ENCODE measurements around the gene THAP7. TPM values are rescaled to one million over a fixed set of nuclear protein-coding genes. Genes with fewer than 3 reads are reported as not detected.

THAP7 gene
- total and polyA plus RNA-seq, 2 of the 4 experiments (the other 2 are of a cell fraction): 14.2 to 19.8 TPM

DNA sequence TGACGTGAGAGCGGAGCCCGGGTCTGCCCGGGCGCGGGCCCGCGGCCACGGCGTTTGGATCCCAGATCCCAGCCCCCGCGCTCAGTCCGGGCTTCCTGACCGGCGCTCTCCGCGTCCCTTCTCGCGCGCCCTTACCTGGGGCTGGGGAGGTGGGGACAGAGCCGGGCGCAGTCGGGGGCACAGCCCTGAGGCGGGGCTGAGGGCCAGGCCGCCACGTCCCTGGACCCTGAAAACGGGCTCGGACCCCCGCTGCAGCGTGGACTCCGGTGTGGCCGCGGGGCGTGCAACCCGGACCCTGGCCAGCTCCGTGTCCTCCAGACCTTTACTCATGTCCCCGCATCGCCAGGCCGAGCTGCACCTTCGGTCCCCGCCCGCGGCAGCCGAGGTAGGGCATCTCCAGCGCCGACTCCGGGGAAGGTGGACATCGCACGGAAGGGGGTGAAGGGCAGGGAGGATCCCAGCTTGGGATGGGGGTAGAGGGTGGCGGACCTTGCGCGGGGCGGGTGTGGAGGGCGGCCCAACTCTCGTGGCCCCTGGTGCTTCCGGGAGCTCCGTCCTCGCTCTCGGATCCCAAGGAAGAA, 44.7 kb downstream of the THAP7 start (continued):
- no peak for TF ChIP-seq MAZ (IDR thresholded peaks at IDR 0.05; ENCODE audit: borderline replicate concordance, low read depth, low read length)

GRCh38 chr22:20956258-20957101, 45.4 kb downstream of the THAP7 start:
- Histone ChIP-seq H4K91ac (ENCODE audit: insufficient read depth, low read depth, low read length) (no peak overlapping the region; the same call in 1 of the 2 replicates), H2BK5ac (ENCODE audit: low read depth, low read length, poor library complexity, severe bottlenecking) (no peak overlapping the region), H3K4me2 (ENCODE audit: low read depth, low read length) (peak overlapping the region; percentile 24), H3K56ac (ENCODE audit: extremely low read depth, insufficient read depth, low read length) (no peak overlapping the region), H4K8ac (ENCODE audit: low read depth in 2 of 2, low read length in 2 of 2) (peak overlapping the region in 1 of 2 experiments; percentile 24; a peak in 2 of 4 replicates), H3K9me3 (ENCODE audit: control insufficient read depth, insufficient read depth, low read length) (no peaks in the 10 kb centered on the region), H3K27me3 (ENCODE audit: control insufficient read depth, insufficient read depth, low read length) (no peaks in the 10 kb centered on the region), H4K20me1 (ENCODE audit: insufficient read depth, low read length) (peaks cover 31% of the 10 kb centered on the region; the same call in 1 of the 2 replicates), H2AK9ac (replicated peaks; ENCODE audit: low read depth, low read length, poor library complexity) (peak overlapping the region; percentile 79), H3K4me1 (ENCODE audit: control insufficient read depth, insufficient read depth, low read length) (peaks cover 6% of the 10 kb centered on the region; the same call in 1 of the 2 replicates), H3K79me1 (ENCODE audit: low read depth in 1 of 2, low read length in 2 of 2) (peaks cover 12 to 47% of the 10 kb centered on the region in 2 experiments), H2BK120ac (ENCODE audit: low read depth, low read length) (no peak overlapping the region), H3K27ac (ENCODE audit: insufficient read depth, low read length) (no peak overlapping the region), H3K23ac (ENCODE audit: low read depth, low read length) (peak overlapping the region; percentile 12; the same call in 1 of the 2 replicates), H3K9ac (ENCODE audit: low read depth, low read length) (no peak overlapping the region), H2BK15ac (ENCODE audit: low read depth, low read length) (no peak overlapping the region), H3K36me3 (ENCODE audit: control insufficient read depth, insufficient read depth, low read length) (peaks cover 23% of the 10 kb centered on the region), H3K4ac (ENCODE audit: low read depth, low read length) (no peak overlapping the region), H4K5ac (ENCODE audit: low read depth, low read length) (no peak overlapping the region; the same call in 1 of the 2 replicates), H2AK5ac (ENCODE audit: low read depth, low read length) (peak overlapping the region; percentile 27; the same call in 1 of the 2 replicates), H3K9me1 (ENCODE audit: insufficient read depth, low read length) (peaks cover 11% of the 10 kb centered on the region), H3K14ac (replicated peaks; ENCODE audit: low read depth, low read length) (no peak overlapping the region), H2AFZ (replicated peaks; ENCODE audit: low read length, poor library complexity) (peak overlapping the region; percentile 78), H3K4me3 (ENCODE audit: insufficient read depth, low read depth, low read length) (peak overlapping the region; percentile 51), H2BK20ac (ENCODE audit: low read depth, low read length) (no peak overlapping the region), H3K18ac (ENCODE audit: low read depth, low read length) (no peak overlapping the region)
- intact Hi-C loops (cut with micrococcal nuclease): loop anchor here (10.0 kb wide), 2 partner anchors 72 to 152 kb away; no protein-coding TSS in a partner anchor
- 28% methylated on average over 8 of the region's 27 CpGs; no CpG with 5 or more reads in 1 of the 2 experiments for WGBS, 2 experiments (ENCODE audit: extremely low coverage in 2 of 2, insufficient read length in 1 of 2)
- BruUV-seq (replicated peaks): no TSS peak
- ATAC-seq (ENCODE audit: low read depth): peak; percentile 7
- POLR2A ChIA-PET (ENCODE audit: unreplicated experiment): no interaction called here
- CTCF ChIA-PET: interaction anchor here (0.5 kb wide), 1 partner anchor 93 kb away, joined by 5 read pairs; no protein-coding TSS in a partner anchor
- TF ChIP-seq, protein P1, sequence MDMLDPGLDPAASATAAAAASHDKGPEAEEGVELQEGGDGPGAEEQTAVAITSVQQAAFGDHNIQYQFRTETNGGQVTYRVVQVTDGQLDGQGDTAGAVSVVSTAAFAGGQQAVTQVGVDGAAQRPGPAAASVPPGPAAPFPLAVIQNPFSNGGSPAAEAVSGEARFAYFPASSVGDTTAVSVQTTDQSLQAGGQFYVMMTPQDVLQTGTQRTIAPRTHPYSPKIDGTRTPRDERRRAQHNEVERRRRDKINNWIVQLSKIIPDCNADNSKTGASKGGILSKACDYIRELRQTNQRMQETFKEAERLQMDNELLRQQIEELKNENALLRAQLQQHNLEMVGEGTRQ (IDR thresholded peaks at IDR 0.05; ENCODE audit: low read depth, low read length): no peak
- TF ChIP-seq CHD1 (IDR thresholded peaks at IDR 0.05; ENCODE audit: low read depth, low read length): no peak
- TF ChIP-seq BHLHE40 (IDR thresholded peaks at IDR 0.05; ENCODE audit: low read depth, low read length): no peak
- TF ChIP-seq, protein P2, sequence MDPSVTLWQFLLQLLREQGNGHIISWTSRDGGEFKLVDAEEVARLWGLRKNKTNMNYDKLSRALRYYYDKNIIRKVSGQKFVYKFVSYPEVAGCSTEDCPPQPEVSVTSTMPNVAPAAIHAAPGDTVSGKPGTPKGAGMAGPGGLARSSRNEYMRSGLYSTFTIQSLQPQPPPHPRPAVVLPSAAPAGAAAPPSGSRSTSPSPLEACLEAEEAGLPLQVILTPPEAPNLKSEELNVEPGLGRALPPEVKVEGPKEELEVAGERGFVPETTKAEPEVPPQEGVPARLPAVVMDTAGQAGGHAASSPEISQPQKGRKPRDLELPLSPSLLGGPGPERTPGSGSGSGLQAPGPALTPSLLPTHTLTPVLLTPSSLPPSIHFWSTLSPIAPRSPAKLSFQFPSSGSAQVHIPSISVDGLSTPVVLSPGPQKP (IDR thresholded peaks at IDR 0.05; ENCODE audit: borderline replicate concordance, low read depth, low read length): no peak
- TF ChIP-seq RCOR1 (IDR thresholded peaks at IDR 0.05; ENCODE audit: insufficient replicate concordance, low read length): no peak
- no peak for TF ChIP-seq MXI1 (IDR thresholded peaks at IDR 0.05; ENCODE audit: borderline replicate concordance, low read depth, low read length)
- TF ChIP-seq POLR2A (IDR thresholded peaks at IDR 0.05; ENCODE audit: low read depth, low read length): no peak
- no peak for TF ChIP-seq MAFK (IDR thresholded peaks at IDR 0.05; ENCODE audit: low read depth, low read length)
- no peak for TF ChIP-seq NFE2L2 (IDR thresholded peaks at IDR 0.05; ENCODE audit: low read depth, low read length)
- TF ChIP-seq SMC3 (IDR thresholded peaks at IDR 0.05; ENCODE audit: low read depth, low read length): no peak
- dilution Hi-C loops (cut with HindIII; ENCODE audit: low sequenced_read_pairs, unreplicated experiment): no loop called here
- in situ Hi-C loops (cut with MboI; ENCODE audit: low sequenced_read_pairs): no loop called here
- peak; percentile 25 for DNase-seq
